ENCODE results near the gene ENKD1. TPM values are rescaled to one million over a fixed set of nuclear protein-coding genes. Genes with fewer than 3 reads are reported as not detected.

The ENKD1 gene
- total and polyA plus RNA-seq, 2 experiments from 2014 or later = 10.2 to 16.0 TPM

- Histone ChIP-seq H3K79me2 (peaks cover 30% of the 10 kb centered on the region), H3K4me3 (no peak overlapping the region), H3K27ac (no peak overlapping the region), H3K9me2 (replicated peaks; ENCODE audit: insufficient read depth) (no peaks in the 10 kb centered on the region), H3K27me3 (no peaks in the 10 kb centered on the region), H3K36me3 (replicated peaks; ENCODE audit: insufficient read depth, low read depth) (no peaks in the 10 kb centered on the region), H2AFZ (no peak overlapping the region), H3K4me2 (no peak overlapping the region), H4K20me1 (ENCODE audit: insufficient read depth, poor library complexity, severe bottlenecking) (no peaks in the 10 kb centered on the region), H3K4me1 (ENCODE audit: insufficient read depth) (no peaks in the 10 kb centered on the region), H3K9me3 (ENCODE audit: low read depth) (no peaks in the 10 kb centered on the region)
- DNase-seq (ENCODE audit: low spot score) = no peak
- no peak for TF ChIP-seq EZH2phosphoT487 (IDR thresholded peaks at IDR 0.05; ENCODE audit: low read depth, severe bottlenecking, unreplicated experiment)
- no peak for TF ChIP-seq CTCF (IDR thresholded peaks at IDR 0.05; ENCODE audit: poor library complexity)
- no peak for TF ChIP-seq EZH2 (IDR thresholded peaks at IDR 0.05; ENCODE audit: borderline replicate concordance)
- WGBS (ENCODE audit: low lambda C conversion rate, missing lambda C conversion rate) = 93% methylated on average over 4 of the region's 4 CpGs
These were observed 40.7 kb upstream of the ENKD1 start for GRCh38 chr16:67707210-67707609.

- no peak for DNase-seq (ENCODE audit: low spot score)
- H3K4me1 ChIP-seq (ENCODE audit: insufficient read depth) = no peaks in the 10 kb centered on the region
- H3K4me3 ChIP-seq = no peak overlapping the region
- no peak overlapping the region for H3K27ac ChIP-seq
- no peaks in the 10 kb centered on the region for H3K9me3 ChIP-seq (ENCODE audit: low read depth)
- no peaks in the 10 kb centered on the region for H3K9me2 ChIP-seq (replicated peaks; ENCODE audit: insufficient read depth)
- TF ChIP-seq CTCF (IDR thresholded peaks at IDR 0.05; ENCODE audit: poor library complexity) (no peak), EZH2phosphoT487 (IDR thresholded peaks at IDR 0.05; ENCODE audit: low read depth, severe bottlenecking, unreplicated experiment) (no peak), EZH2 (IDR thresholded peaks at IDR 0.05; ENCODE audit: borderline replicate concordance) (no peak)
- H3K36me3 ChIP-seq (replicated peaks; ENCODE audit: insufficient read depth, low read depth) = no peaks in the 10 kb centered on the region
- 86% methylated on average over 5 of the region's 5 CpGs for WGBS (ENCODE audit: low lambda C conversion rate, missing lambda C conversion rate)
- H3K27me3 ChIP-seq = no peaks in the 10 kb centered on the region
- no peak overlapping the region for H2AFZ ChIP-seq
- H3K79me2 ChIP-seq = peaks cover 30% of the 10 kb centered on the region
- H4K20me1 ChIP-seq (ENCODE audit: insufficient read depth, poor library complexity, severe bottlenecking) = no peaks in the 10 kb centered on the region
- no peak overlapping the region for H3K4me2 ChIP-seq
These were observed 37.6 kb upstream of the ENKD1 start for GRCh38 chr16:67704110-67704509.

GRCh38 chr16:67703626-67704025 is 37.1 kb upstream of the ENKD1 start:
- no peaks in the 10 kb centered on the region for H3K36me3 ChIP-seq (replicated peaks; ENCODE audit: insufficient read depth, low read depth)
- H3K27me3 ChIP-seq = no peaks in the 10 kb centered on the region
- no peak overlapping the region for H3K4me2 ChIP-seq
- WGBS (ENCODE audit: low lambda C conversion rate, missing lambda C conversion rate) = 88% methylated on average over 2 of the region's 2 CpGs
- H3K4me1 ChIP-seq (ENCODE audit: insufficient read depth) = no peaks in the 10 kb centered on the region
- H3K27ac ChIP-seq = no peak overlapping the region
- TF ChIP-seq EZH2phosphoT487 (IDR thresholded peaks at IDR 0.05; ENCODE audit: low read depth, severe bottlenecking, unreplicated experiment) (no peak), CTCF (IDR thresholded peaks at IDR 0.05; ENCODE audit: poor library complexity) (no peak), EZH2 (IDR thresholded peaks at IDR 0.05; ENCODE audit: borderline replicate concordance) (no peak)
- DNase-seq (ENCODE audit: low spot score) = no peak
- peaks cover 30% of the 10 kb centered on the region for H3K79me2 ChIP-seq
- H3K9me2 ChIP-seq (replicated peaks; ENCODE audit: insufficient read depth) = no peaks in the 10 kb centered on the region
- no peak overlapping the region for H2AFZ ChIP-seq
- no peaks in the 10 kb centered on the region for H3K9me3 ChIP-seq (ENCODE audit: low read depth)
- H4K20me1 ChIP-seq (ENCODE audit: insufficient read depth, poor library complexity, severe bottlenecking) = no peaks in the 10 kb centered on the region
- H3K4me3 ChIP-seq = no peak overlapping the region

- Histone ChIP-seq H3K4me3 (no peak overlapping the region), H3K9me2 (replicated peaks; ENCODE audit: insufficient read depth) (no peaks in the 10 kb centered on the region), H4K20me1 (ENCODE audit: insufficient read depth, poor library complexity, severe bottlenecking) (no peaks in the 10 kb centered on the region), H3K27ac (no peak overlapping the region), H2AFZ (no peak overlapping the region), H3K79me2 (peaks cover 23% of the 10 kb centered on the region), H3K9me3 (ENCODE audit: low read depth) (no peaks in the 10 kb centered on the region), H3K4me1 (ENCODE audit: insufficient read depth) (no peaks in the 10 kb centered on the region), H3K36me3 (replicated peaks; ENCODE audit: insufficient read depth, low read depth) (no peaks in the 10 kb centered on the region), H3K4me2 (no peak overlapping the region), H3K27me3 (no peaks in the 10 kb centered on the region)
- WGBS (ENCODE audit: low lambda C conversion rate, missing lambda C conversion rate) = 89% methylated on average over 4 of the region's 4 CpGs
- DNase-seq (ENCODE audit: low spot score) = no peak
- TF ChIP-seq CTCF (IDR thresholded peaks at IDR 0.05; ENCODE audit: poor library complexity) (no peak), EZH2phosphoT487 (IDR thresholded peaks at IDR 0.05; ENCODE audit: low read depth, severe bottlenecking, unreplicated experiment) (no peak), EZH2 (IDR thresholded peaks at IDR 0.05; ENCODE audit: borderline replicate concordance) (no peak)
These were observed 35.6 kb upstream of the ENKD1 start for GRCh38 chr16:67702130-67702529.
